Measurements from ENCODE around the gene TOX2. TPM values are rescaled to one million over a fixed set of nuclear protein-coding genes. Genes with fewer than 3 reads are reported as not detected.

Gene TOX2
- total and polyA plus RNA-seq, 2 of the 8 experiments (the other 6 are each of a cell fraction or from before 2014, with no cell fraction given): 1.8 to 3.4 TPM

- H3K23ac ChIP-seq (ENCODE audit: insufficient read length): no peak overlapping the region
- no peak overlapping the region for H3K4me3 ChIP-seq (ENCODE audit: extremely low read depth in 1 of 4, insufficient read depth in 2 of 4, low read depth in 3 of 4, low read length in 4 of 4)
- no peak overlapping the region for H2BK120ac ChIP-seq (replicated peaks; ENCODE audit: low read depth, low read length)
- no peaks in the 10 kb centered on the region for H3K23me2 ChIP-seq (ENCODE audit: low read depth, low read length)
- H3K4me2 ChIP-seq (ENCODE audit: insufficient read depth in 1 of 2, low read depth in 2 of 2, low read length in 2 of 2): no peak overlapping the region
- no peak overlapping the region for H2BK12ac ChIP-seq (ENCODE audit: low read depth, low read length)
- H3K27ac ChIP-seq (ENCODE audit: low read depth, low read length): no peak overlapping the region
- no peaks in the 10 kb centered on the region for H3K4me1 ChIP-seq (replicated peaks in 1 of 4; ENCODE audit: control insufficient read depth in 3 of 4, insufficient read depth in 4 of 4, low read length in 3 of 4)
- no peak for FAIRE-seq
- no peaks in the 10 kb centered on the region; the same call in 1 of the 2 replicates for H3K79me1 ChIP-seq (ENCODE audit: low read depth, low read length)
- H2BK15ac ChIP-seq (ENCODE audit: low read length): no peak overlapping the region
- DNase-seq (ENCODE audit: low read depth in 1 of 2, low spot score in 2 of 2): no peak
- CTCF ChIA-PET (ENCODE audit: partially characterized antibody): interaction anchor here (1.5 to 1.8 kb wide), 2 partner anchors 9 to 10 kb away, joined by 3 read pairs; no protein-coding TSS in a partner anchor
- H4K5ac ChIP-seq (ENCODE audit: insufficient read length, low read depth, low read length): no peak overlapping the region
- no peak overlapping the region for H3K9ac ChIP-seq (replicated peaks in 1 of 4; ENCODE audit: extremely low read depth in 1 of 4, low read depth in 3 of 4, low read length in 3 of 4)
- H2AK5ac ChIP-seq (ENCODE audit: low read depth, low read length): no peak overlapping the region
- no peak overlapping the region for H3K4ac ChIP-seq (replicated peaks; ENCODE audit: insufficient read length, low read depth, low read length)
- no peak overlapping the region for H3K14ac ChIP-seq (ENCODE audit: insufficient read length)
- H3K9me3 ChIP-seq (ENCODE audit: insufficient read depth in 2 of 2, low read depth in 1 of 2, low read length in 1 of 2): no peaks in the 10 kb centered on the region
- no peak overlapping the region for H3K18ac ChIP-seq (ENCODE audit: extremely low read depth, low read length)
- no peaks in the 10 kb centered on the region for H3K27me3 ChIP-seq (replicated peaks in 1 of 4; ENCODE audit: control insufficient read depth in 3 of 4, extremely low read depth in 1 of 4, insufficient read depth in 3 of 4, low read length in 3 of 4)
- no peak overlapping the region for H2AFZ ChIP-seq (ENCODE audit: low read length)
- 80% methylated on average over 17 of the region's 17 CpGs; no CpG with 5 or more reads in 1 of the 2 experiments for WGBS, 2 experiments (ENCODE audit: extremely low coverage in 1 of 2, insufficient coverage in 1 of 2, insufficient read length in 1 of 2, insufficient replicate concordance in 2 of 2, low coverage in 1 of 2, low lambda C conversion rate in 2 of 2, missing lambda C conversion rate in 1 of 2)
- H3K79me2 ChIP-seq (ENCODE audit: control insufficient read depth in 1 of 2, insufficient read depth in 2 of 2, low read length in 2 of 2): no peaks in the 10 kb centered on the region
- no peak overlapping the region for H4K8ac ChIP-seq (ENCODE audit: extremely low read depth, insufficient read depth, low read length)
- H3K36me3 ChIP-seq (ENCODE audit: control insufficient read depth in 2 of 4, insufficient read depth in 4 of 4, low read length in 3 of 4): no peaks in the 10 kb centered on the region
- H3K56ac ChIP-seq (replicated peaks; ENCODE audit: insufficient read length, low read depth, low read length): no peak overlapping the region
- no peak overlapping the region for H2BK5ac ChIP-seq (ENCODE audit: low read depth, low read length)
- POLR2A ChIA-PET (ENCODE audit: partially characterized antibody): interaction anchor here (0.6 kb wide), 1 partner anchor 614 kb away, joined by 3 read pairs; no protein-coding TSS in a partner anchor
- H4K20me1 ChIP-seq (replicated peaks in 1 of 2; ENCODE audit: control insufficient read depth in 1 of 2, insufficient read depth in 2 of 2, low read length in 2 of 2): no peaks in the 10 kb centered on the region
- no peak overlapping the region for H4K91ac ChIP-seq (replicated peaks; ENCODE audit: insufficient read length, low read length)
- no peak overlapping the region for H2BK20ac ChIP-seq (ENCODE audit: low read length)
- no peak for TF ChIP-seq NANOG (IDR thresholded peaks at IDR 0.05; ENCODE audit: insufficient read depth, low read depth, low read length, poor library complexity, severe bottlenecking)
- no peak for TF ChIP-seq BCL11A (IDR thresholded peaks at IDR 0.05; ENCODE audit: low read depth in 2 of 2, low read length in 2 of 2)
- TF ChIP-seq SIN3A (conservative IDR thresholded peaks at IDR 0.05 in 1 of 2, IDR thresholded peaks at IDR 0.05 in 1 of 2; ENCODE audit: low read depth in 1 of 2, low read length in 2 of 2): no peak
- TF ChIP-seq, protein P1, sequence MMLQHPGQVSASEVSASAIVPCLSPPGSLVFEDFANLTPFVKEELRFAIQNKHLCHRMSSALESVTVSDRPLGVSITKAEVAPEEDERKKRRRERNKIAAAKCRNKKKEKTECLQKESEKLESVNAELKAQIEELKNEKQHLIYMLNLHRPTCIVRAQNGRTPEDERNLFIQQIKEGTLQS (IDR thresholded peaks at IDR 0.05; ENCODE audit: insufficient read depth, low read depth, low read length): no peak
- TF ChIP-seq FOSL1 (IDR thresholded peaks at IDR 0.05; ENCODE audit: insufficient read depth, low read depth, low read length): no peak
- TF ChIP-seq USF2 (IDR thresholded peaks at IDR 0.05; ENCODE audit: low read length): no peak
- TF ChIP-seq RFX5 (IDR thresholded peaks at IDR 0.05; ENCODE audit: borderline replicate concordance, low read depth, low read length): no peak
- no peak for TF ChIP-seq EZH2 (IDR thresholded peaks at IDR 0.05; ENCODE audit: low read depth, low read length, severe bottlenecking)
- no peak for TF ChIP-seq SAP30 (IDR thresholded peaks at IDR 0.05; ENCODE audit: insufficient read depth, insufficient replicate concordance, low read length)
These were observed 171.2 kb downstream of the TOX2 start for GRCh38 chr20:44085616-44086434.

Data from H1 (cell line).